ENCODE results near the gene FAM20C. TPM values are rescaled to one million over a fixed set of nuclear protein-coding genes. Genes with fewer than 3 reads are reported as not detected.
"Not testable (repeated sequence)": the region's sequence is repeated elsewhere in the genome, so short reads cannot be mapped to it uniquely, and the experiment has no call there.

Gene FAM20C
- total RNA-seq, 1 experiment from 2014 or later, result 48.9 TPM

- no peak for DNase-seq (ENCODE audit: low read depth)
Measured at GRCh38 chr7:173209-173918, 19.0 kb upstream of the FAM20C start.

GRCh38 chr7:174716-175115 lies 17.7 kb upstream of the FAM20C start:
- no peak for DNase-seq (ENCODE audit: low read depth)

GRCh38 chr7:175955-176354 lies 16.4 kb upstream of the FAM20C start:
- no peak for DNase-seq (ENCODE audit: low read depth)

- no peak for DNase-seq (ENCODE audit: low read depth)
Measured at GRCh38 chr7:176381-176780, 16.0 kb upstream of the FAM20C start.

GRCh38 chr7:176786-177459 lies 15.4 kb upstream of the FAM20C start:
- no peak for DNase-seq (ENCODE audit: low read depth)

GRCh38 chr7:178444-178843 lies 13.9 kb upstream of the FAM20C start:
- DNase-seq (ENCODE audit: low read depth), result no peak

GRCh38 chr7:179209-179681 lies 13.1 kb upstream of the FAM20C start:
- no peak for DNase-seq (ENCODE audit: low read depth)

- no peak for DNase-seq (ENCODE audit: low read depth)
Measured at GRCh38 chr7:179948-180694, 12.2 kb upstream of the FAM20C start.

- DNase-seq (ENCODE audit: low read depth), result no peak
Measured at GRCh38 chr7:181738-182137, 10.6 kb upstream of the FAM20C start.

GRCh38 chr7:182502-182901 lies 9.9 kb upstream of the FAM20C start:
- DNase-seq (ENCODE audit: low read depth), result not testable (repeated sequence)

GRCh38 chr7:183496-184292 lies 8.7 kb upstream of the FAM20C start:
- DNase-seq (ENCODE audit: low read depth), result no peak

- DNase-seq (ENCODE audit: low read depth), result no peak
Measured at GRCh38 chr7:184294-185264, 7.8 kb upstream of the FAM20C start.

GRCh38 chr7:186516-187113 lies 5.8 kb upstream of the FAM20C start:
- no peak for DNase-seq (ENCODE audit: low read depth)

- no peak for DNase-seq (ENCODE audit: low read depth)
Measured at GRCh38 chr7:187227-187927, 5.0 kb upstream of the FAM20C start.

- DNase-seq (ENCODE audit: low read depth), result no peak
Measured at GRCh38 chr7:188174-188573, 4.2 kb upstream of the FAM20C start.

GRCh38 chr7:188727-189500 lies 3.5 kb upstream of the FAM20C start:
- DNase-seq (ENCODE audit: low read depth), result no peak

GRCh38 chr7:189719-190118 lies 2.7 kb upstream of the FAM20C start:
- DNase-seq (ENCODE audit: low read depth), result no peak

GRCh38 chr7:190196-190595 lies 2.2 kb upstream of the FAM20C start:
- DNase-seq (ENCODE audit: low read depth), result no peak
